ENCODE results near the gene PDS5A.
"Not testable (repeated sequence)": the region's sequence is repeated elsewhere in the genome, so short reads cannot be mapped to it uniquely, and the experiment has no call there.

PDS5A gene

DNA sequence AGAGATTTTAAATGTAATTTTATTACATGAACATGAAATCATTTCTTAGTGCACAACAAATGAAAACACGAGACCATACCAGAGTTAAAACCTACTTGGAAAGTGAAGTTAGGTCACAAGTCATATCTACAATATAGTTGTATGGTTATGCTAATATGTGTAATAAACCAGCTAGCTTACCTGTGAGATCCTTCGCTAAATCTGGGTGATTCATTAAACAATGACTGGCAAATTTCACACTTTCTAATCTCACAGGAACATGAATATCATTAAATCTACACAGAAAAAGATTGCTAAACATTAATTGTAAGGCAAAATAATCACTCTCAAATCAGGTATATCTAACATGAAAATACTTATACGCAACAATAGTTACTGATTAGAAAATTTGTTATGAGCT lies 67.6 kb downstream of the PDS5A start:
- TF ChIP-seq POLR2A (IDR thresholded peaks at IDR 0.05; ENCODE audit: extremely low read depth, insufficient read length) (no peak), MYC (IDR thresholded peaks at IDR 0.05; ENCODE audit: low read depth, low read length) (no peak), MAX (IDR thresholded peaks at IDR 0.05; ENCODE audit: low read depth, low read length) (no peak)
- TF ChIP-seq, protein P1, sequence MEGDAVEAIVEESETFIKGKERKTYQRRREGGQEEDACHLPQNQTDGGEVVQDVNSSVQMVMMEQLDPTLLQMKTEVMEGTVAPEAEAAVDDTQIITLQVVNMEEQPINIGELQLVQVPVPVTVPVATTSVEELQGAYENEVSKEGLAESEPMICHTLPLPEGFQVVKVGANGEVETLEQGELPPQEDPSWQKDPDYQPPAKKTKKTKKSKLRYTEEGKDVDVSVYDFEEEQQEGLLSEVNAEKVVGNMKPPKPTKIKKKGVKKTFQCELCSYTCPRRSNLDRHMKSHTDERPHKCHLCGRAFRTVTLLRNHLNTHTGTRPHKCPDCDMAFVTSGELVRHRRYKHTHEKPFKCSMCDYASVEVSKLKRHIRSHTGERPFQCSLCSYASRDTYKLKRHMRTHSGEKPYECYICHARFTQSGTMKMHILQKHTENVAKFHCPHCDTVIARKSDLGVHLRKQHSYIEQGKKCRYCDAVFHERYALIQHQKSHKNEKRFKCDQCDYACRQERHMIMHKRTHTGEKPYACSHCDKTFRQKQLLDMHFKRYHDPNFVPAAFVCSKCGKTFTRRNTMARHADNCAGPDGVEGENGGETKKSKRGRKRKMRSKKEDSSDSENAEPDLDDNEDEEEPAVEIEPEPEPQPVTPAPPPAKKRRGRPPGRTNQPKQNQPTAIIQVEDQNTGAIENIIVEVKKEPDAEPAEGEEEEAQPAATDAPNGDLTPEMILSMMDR (IDR thresholded peaks at IDR 0.05; ENCODE audit: low read depth, low read length), result no peak

DNA sequence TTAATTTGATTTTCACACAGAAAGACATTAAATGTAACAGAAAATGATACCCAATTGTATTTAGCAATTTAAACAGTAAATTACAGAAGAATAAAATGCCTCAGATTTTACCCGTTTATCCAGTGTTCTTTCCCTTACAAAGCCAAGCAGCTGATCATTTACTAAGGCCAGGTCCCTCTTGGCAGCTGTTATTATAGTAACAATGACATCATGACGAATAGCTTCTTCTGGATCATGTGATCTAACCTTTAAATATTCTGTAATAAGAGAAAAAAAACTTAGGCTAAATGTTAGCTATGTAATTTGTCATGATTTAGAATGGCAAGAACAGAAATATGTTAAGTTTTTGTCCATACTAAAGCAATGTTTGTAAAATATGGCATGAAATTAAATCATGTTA lies 69.4 kb downstream of the PDS5A start:
- no peak overlapping the region for H3K4me3 ChIP-seq (ENCODE audit: low read depth, low read length)
- DNase-seq (ENCODE audit: low read depth), result no peak
- TF ChIP-seq MYC (IDR thresholded peaks at IDR 0.05; ENCODE audit: low read depth, low read length) (no peak), MAX (IDR thresholded peaks at IDR 0.05; ENCODE audit: low read depth, low read length) (no peak), POLR2A (IDR thresholded peaks at IDR 0.05; ENCODE audit: extremely low read depth, insufficient read length) (no peak)
- TF ChIP-seq, protein P1 (IDR thresholded peaks at IDR 0.05; ENCODE audit: low read depth, low read length), result no peak

More for the DNA sequence above, 67.6 kb downstream of the PDS5A start:
- H3K4me3 ChIP-seq (ENCODE audit: low read depth, low read length), result no peak overlapping the region
- no peak for DNase-seq (ENCODE audit: low read depth)

DNA sequence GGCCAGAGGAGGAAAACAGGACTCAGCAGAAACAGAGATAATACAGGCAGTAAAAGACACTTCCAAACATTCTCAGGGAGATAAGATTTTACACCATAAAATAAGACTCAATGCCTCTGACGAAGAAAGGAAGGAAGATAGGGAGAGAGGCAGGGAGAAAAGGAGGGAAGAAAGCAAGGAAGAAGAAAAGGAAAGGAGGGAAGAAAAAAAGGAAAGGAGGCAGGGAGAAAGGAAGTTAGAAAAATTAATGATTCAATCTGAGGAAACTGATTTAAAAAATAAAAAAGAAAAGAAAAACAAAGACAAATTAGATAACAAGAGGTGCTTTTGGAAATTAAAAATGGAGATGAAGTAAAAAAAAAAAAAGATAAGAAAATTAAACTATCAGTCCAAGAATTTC lies 72.1 kb downstream of the PDS5A start:
- TF ChIP-seq MYC (IDR thresholded peaks at IDR 0.05; ENCODE audit: low read depth, low read length), result no peak
- DNase-seq (ENCODE audit: low read depth), result no peak
- no peak overlapping the region for H3K4me3 ChIP-seq (ENCODE audit: low read depth, low read length)

GRCh38 chr4:39905019-39905418 lies 72.7 kb downstream of the PDS5A start:
- not testable (repeated sequence) for DNase-seq (ENCODE audit: low read depth); H3K4me3 ChIP-seq (ENCODE audit: low read depth, low read length)

DNA sequence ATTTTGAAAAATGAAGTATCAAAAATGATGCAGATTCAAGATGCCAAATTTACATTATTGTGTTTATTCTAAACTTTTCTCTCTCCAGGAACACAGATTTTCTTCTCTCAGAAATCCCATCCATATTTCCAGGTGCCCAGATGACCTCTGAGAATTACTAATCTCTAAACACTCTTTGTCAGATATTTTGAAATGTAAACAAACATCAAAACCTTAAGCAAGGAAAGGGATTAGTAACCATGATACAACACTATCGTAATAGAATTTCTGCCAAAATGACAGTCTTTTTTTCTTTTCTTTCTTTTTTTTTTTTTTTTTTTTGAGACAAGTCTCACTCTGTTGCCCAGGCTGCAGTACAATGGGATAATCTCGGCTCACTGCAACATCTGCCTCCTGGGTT lies 76.7 kb downstream of the PDS5A start:
- H3K4me3 ChIP-seq (ENCODE audit: low read depth, low read length), result no peak overlapping the region
- DNase-seq (ENCODE audit: low read depth), result no peak
- TF ChIP-seq, protein P1 (IDR thresholded peaks at IDR 0.05; ENCODE audit: low read depth, low read length), result no peak
- TF ChIP-seq MAX (IDR thresholded peaks at IDR 0.05; ENCODE audit: low read depth, low read length) (no peak), POLR2A (IDR thresholded peaks at IDR 0.05; ENCODE audit: extremely low read depth, insufficient read length) (no peak), MYC (IDR thresholded peaks at IDR 0.05; ENCODE audit: low read depth, low read length) (no peak)

- no peak overlapping the region for H3K4me3 ChIP-seq (ENCODE audit: low read depth, low read length)
- DNase-seq (ENCODE audit: low read depth), result no peak
- TF ChIP-seq, protein P1 (IDR thresholded peaks at IDR 0.05; ENCODE audit: low read depth, low read length), result no peak
- TF ChIP-seq MAX (IDR thresholded peaks at IDR 0.05; ENCODE audit: low read depth, low read length) (no peak), MYC (IDR thresholded peaks at IDR 0.05; ENCODE audit: low read depth, low read length) (no peak), POLR2A (IDR thresholded peaks at IDR 0.05; ENCODE audit: extremely low read depth, insufficient read length) (no peak)
These were observed 78.4 kb downstream of the PDS5A start for GRCh38 chr4:39899291-39899690.

- no peak overlapping the region for H3K4me3 ChIP-seq (ENCODE audit: low read depth, low read length)
- DNase-seq (ENCODE audit: low read depth), result no peak
- TF ChIP-seq, protein P1 (IDR thresholded peaks at IDR 0.05; ENCODE audit: low read depth, low read length), result no peak
- TF ChIP-seq POLR2A (IDR thresholded peaks at IDR 0.05; ENCODE audit: extremely low read depth, insufficient read length) (no peak), MYC (IDR thresholded peaks at IDR 0.05; ENCODE audit: low read depth, low read length) (no peak)
These were observed 79.7 kb downstream of the PDS5A start for GRCh38 chr4:39898015-39898414.
